CD4-positive, alpha-beta T cell (primary cell): ENCODE measurements around the gene SERPINB12. TPM values are rescaled to one million over a fixed set of nuclear protein-coding genes. Genes with fewer than 3 reads are reported as not detected.

Source experiments
- ATAC-seq: fragments of 200-7000 bp; cut with Tn5 transposase; one replicate; pipeline ENCODE4 v1.10.0; 2022; ENCODE audit warnings: mild to moderate bottlenecking; ENCODE audit not compliant: poor library complexity
- CTCF ChIA-PET: fragments of 350-600 bp; sonication (Branson Sonifier 250); formaldehyde crosslinking; loops from one replicate; lab custom pipeline; 2021; ENCODE audit warnings: antibody characterized with exemption, inconsistent platforms; lab: Charles Lee
- POLR2A ChIA-PET: fragments of 350-600 bp; sonication (Branson Sonifier 250); formaldehyde crosslinking; loops from one replicate; lab custom pipeline; 2021; ENCODE audit warnings: antibody characterized with exemption, inconsistent platforms; lab: Charles Lee
- DNase-seq, 14 experiments: peaks; one replicate each; pipeline ENCODE4 v3.0.0-alpha.2; 2013 to 2020; ENCODE audit warnings: mixed read lengths in 2 of 14
- H3K27ac ChIP-seq, 2 donors: one replicate each; pipeline versions ENCODE4 v1.5.1 to v1.7.0; 2013; ENCODE audit warnings: low read length in 2 of 2, low read depth in 1 of 2, mild to moderate bottlenecking in 1 of 2
- H3K27me3 ChIP-seq, 2 experiments: 1 replicate in 1 of 2; 2 replicates in 1 of 2; pipeline versions ENCODE4 v1.6.1 to v1.7.0; 2013; ENCODE audit warnings: low read length in 2 of 2, control low read depth in 1 of 2, mild to moderate bottlenecking in 1 of 2, moderate library complexity in 1 of 2; ENCODE audit not compliant: insufficient read depth in 2 of 2, control insufficient read depth in 1 of 2
- H3K36me3 ChIP-seq: one replicate; pipeline ENCODE4 v1.6.1; 2013; ENCODE audit warnings: low read length, control low read depth; ENCODE audit not compliant: insufficient read depth
- H3K4me1 ChIP-seq: one replicate; pipeline ENCODE4 v1.6.1; 2013; ENCODE audit warnings: low read length, control low read depth; ENCODE audit not compliant: insufficient read depth
- H3K4me3 ChIP-seq: one replicate; pipeline ENCODE4 v1.5.1; 2013; ENCODE audit warnings: mild to moderate bottlenecking, low read length, moderate library complexity
- H3K9me3 ChIP-seq, 2 experiments: 1 replicate in 1 of 2; 2 replicates in 1 of 2; pipeline versions ENCODE4 v1.6.1 to v1.7.0; 2013; ENCODE audit warnings: low read length in 2 of 2, mild to moderate bottlenecking in 2 of 2, control low read depth in 1 of 2, moderate library complexity in 1 of 2; ENCODE audit not compliant: control insufficient read depth in 1 of 2, insufficient read depth in 1 of 2
- H3K27ac Mint-ChIP-seq: one replicate; pipeline ENCODE4 v1.8.0; 2020; ENCODE audit warnings: mixed read lengths
- H3K27me3 Mint-ChIP-seq: one replicate; pipeline ENCODE4 v1.8.0; 2021; ENCODE audit warnings: mixed read lengths
- H3K36me3 Mint-ChIP-seq: one replicate; pipeline ENCODE4 v1.8.0; 2021; ENCODE audit warnings: low read depth, mixed read lengths
- H3K4me1 Mint-ChIP-seq: one replicate; pipeline ENCODE4 v1.8.0; 2021; ENCODE audit warnings: low read depth, mixed read lengths
- H3K4me3 Mint-ChIP-seq: one replicate; pipeline ENCODE4 v1.8.0; 2020; ENCODE audit warnings: mild to moderate bottlenecking, mixed read lengths
- H3K9me3 Mint-ChIP-seq: one replicate; pipeline ENCODE4 v1.8.0; 2020; ENCODE audit warnings: mixed read lengths
- intact Hi-C, 2 experiments: fragments of 100-400 bp; cut with DNase I in 1 of 2; cut with micrococcal nuclease in 1 of 2; formaldehyde crosslinking; loops; one replicate each; pipeline versions ENCODE4 v1.15.1 to v1.9.0; 2023 to 2025; cut with DNase I, micrococcal nuclease
- total RNA-seq, 174 experiments: library from RNA in 2 of 174; stranded (reverse) in 2 of 174; gene quantifications; one replicate each; pipeline ENCODE4 v1.2.3 and lab custom pipeline; 2021 to 2026
- TF ChIP-seq, protein P1 (sequence below): fragments of 200-600 bp; IDR thresholded peaks from one replicate; pipeline ENCODE4 v1.8.0; 2022; ENCODE audit warnings: antibody characterized with exemption, mild to moderate bottlenecking

SERPINB12 gene
- total RNA-seq, 2 experiments from 2014 or later: not detected

GRCh38 chr18:63586966-63587365 lies 44.8 kb downstream of the SERPINB12 start, which contains the start of gene SERPINB13:
SERPINB13 (plus strand) TSS chr18:63587343; CDS start chr18:63588668, 1,325 bp downstream.
- ChIA-PET POLR2A (no interaction called here), CTCF (no interaction called here)
- Mint-ChIP-seq H3K27me3 (peaks cover 28% of the 10 kb centered on the region), H3K36me3 (no peaks in the 10 kb centered on the region), H3K4me3 (no peak within 1 kb of the TSS), H3K9me3 (no peaks in the 10 kb centered on the region), H3K4me1 (no peaks in the 10 kb centered on the region), H3K27ac (no peak within 1 kb of the TSS)
- Histone ChIP-seq H3K27me3 (peaks cover 0 to 7% of the 10 kb centered on the region in 2 experiments), H3K4me1 (no peaks in the 10 kb centered on the region), H3K9me3 (no peaks in the 10 kb centered on the region), H3K27ac (no peak within 1 kb of the TSS), H3K36me3 (no peaks in the 10 kb centered on the region), H3K4me3 (no peak within 1 kb of the TSS)
- intact Hi-C loops: no loop called here
- TF ChIP-seq, protein P1, sequence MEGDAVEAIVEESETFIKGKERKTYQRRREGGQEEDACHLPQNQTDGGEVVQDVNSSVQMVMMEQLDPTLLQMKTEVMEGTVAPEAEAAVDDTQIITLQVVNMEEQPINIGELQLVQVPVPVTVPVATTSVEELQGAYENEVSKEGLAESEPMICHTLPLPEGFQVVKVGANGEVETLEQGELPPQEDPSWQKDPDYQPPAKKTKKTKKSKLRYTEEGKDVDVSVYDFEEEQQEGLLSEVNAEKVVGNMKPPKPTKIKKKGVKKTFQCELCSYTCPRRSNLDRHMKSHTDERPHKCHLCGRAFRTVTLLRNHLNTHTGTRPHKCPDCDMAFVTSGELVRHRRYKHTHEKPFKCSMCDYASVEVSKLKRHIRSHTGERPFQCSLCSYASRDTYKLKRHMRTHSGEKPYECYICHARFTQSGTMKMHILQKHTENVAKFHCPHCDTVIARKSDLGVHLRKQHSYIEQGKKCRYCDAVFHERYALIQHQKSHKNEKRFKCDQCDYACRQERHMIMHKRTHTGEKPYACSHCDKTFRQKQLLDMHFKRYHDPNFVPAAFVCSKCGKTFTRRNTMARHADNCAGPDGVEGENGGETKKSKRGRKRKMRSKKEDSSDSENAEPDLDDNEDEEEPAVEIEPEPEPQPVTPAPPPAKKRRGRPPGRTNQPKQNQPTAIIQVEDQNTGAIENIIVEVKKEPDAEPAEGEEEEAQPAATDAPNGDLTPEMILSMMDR: no peak
- no peak for DNase-seq
- ATAC-seq: no peak

DNA sequence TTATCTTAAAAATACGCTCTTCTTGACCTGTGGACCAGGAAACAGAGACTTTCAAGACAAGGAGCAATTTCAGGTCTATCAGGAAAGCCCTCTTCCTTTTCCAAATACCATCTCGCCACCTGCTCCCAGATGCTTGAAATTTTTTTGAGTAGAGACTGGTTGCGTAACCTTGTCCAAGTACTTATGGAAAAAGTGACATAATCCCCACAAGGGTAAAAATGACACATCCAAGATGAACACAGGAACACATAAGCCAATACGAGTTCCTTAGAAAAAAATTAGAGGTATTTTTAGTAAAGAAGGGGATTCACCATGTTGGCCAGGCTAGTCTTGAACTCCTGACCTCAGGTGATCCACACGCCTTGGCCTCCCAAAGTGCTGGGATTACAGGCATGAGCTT lies 46.7 kb downstream of the SERPINB12 start:
- TF ChIP-seq, protein P1: no peak
- Mint-ChIP-seq H3K36me3 (no peaks in the 10 kb centered on the region), H3K4me1 (no peaks in the 10 kb centered on the region), H3K27me3 (peaks cover 20% of the 10 kb centered on the region), H3K4me3 (no peak overlapping the region), H3K9me3 (no peaks in the 10 kb centered on the region), H3K27ac (no peak overlapping the region)
- intact Hi-C loops: no loop called here
- ChIA-PET CTCF (no interaction called here), POLR2A (no interaction called here)
- H3K36me3 ChIP-seq: no peaks in the 10 kb centered on the region
- no peak for DNase-seq
- no peaks in the 10 kb centered on the region for H3K4me1 ChIP-seq
- no peaks in the 10 kb centered on the region for H3K9me3 ChIP-seq
- no peak overlapping the region for H3K4me3 ChIP-seq
- H3K27me3 ChIP-seq: peaks cover 0 to 7% of the 10 kb centered on the region in 2 experiments
- ATAC-seq: no peak
- H3K27ac ChIP-seq: no peak overlapping the region

GRCh38 chr18:63590373-63590772 lies 48.2 kb downstream of the SERPINB12 start:
- ATAC-seq: no peak
- H3K4me1 Mint-ChIP-seq: no peaks in the 10 kb centered on the region
- no peak overlapping the region for H3K4me3 Mint-ChIP-seq
- no peaks in the 10 kb centered on the region for H3K36me3 Mint-ChIP-seq
- Histone ChIP-seq H3K27me3 (peaks cover 0 to 7% of the 10 kb centered on the region in 2 experiments), H3K9me3 (no peaks in the 10 kb centered on the region), H3K27ac (no peak overlapping the region), H3K4me3 (no peak overlapping the region), H3K4me1 (no peaks in the 10 kb centered on the region), H3K36me3 (no peaks in the 10 kb centered on the region)
- DNase-seq: peak in 2 of 14 experiments; percentile 10 to 27
- CTCF ChIA-PET: no interaction called here
- TF ChIP-seq, protein P1: no peak
- H3K9me3 Mint-ChIP-seq: no peaks in the 10 kb centered on the region
- no peak overlapping the region for H3K27ac Mint-ChIP-seq
- POLR2A ChIA-PET: no interaction called here
- intact Hi-C loops: no loop called here
- peaks cover 10% of the 10 kb centered on the region for H3K27me3 Mint-ChIP-seq
